ENCODE data around the gene TUBE1.

The TUBE1 gene

DNA sequence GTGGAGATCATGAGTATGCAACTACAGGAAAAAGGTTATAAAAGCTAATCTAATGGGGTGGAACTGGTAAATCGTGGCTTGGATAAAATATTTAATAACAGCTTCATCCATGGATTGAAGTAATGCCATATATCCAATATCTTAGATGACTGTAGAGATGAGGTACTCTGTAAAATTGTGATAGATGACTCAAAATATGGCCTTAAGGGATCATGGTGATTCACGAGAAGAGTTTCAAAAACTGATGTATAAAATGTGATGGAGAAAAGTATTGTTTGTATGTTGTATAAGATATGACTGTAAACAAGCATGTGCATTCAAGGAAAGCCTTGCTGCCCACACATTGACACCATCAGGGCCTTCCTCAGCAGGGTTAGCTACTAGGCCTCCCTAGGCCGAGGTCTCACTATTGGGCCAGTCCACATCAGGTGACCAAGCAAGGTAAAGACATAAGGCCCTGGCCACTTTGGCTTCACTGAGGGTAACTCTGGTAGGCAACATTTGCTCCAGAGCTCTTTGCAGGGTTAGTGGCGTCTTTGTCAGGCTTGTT, 51.1 kb downstream of the TUBE1 start:
- no peak for DNase-seq (ENCODE audit: low read depth, low spot score)

DNA sequence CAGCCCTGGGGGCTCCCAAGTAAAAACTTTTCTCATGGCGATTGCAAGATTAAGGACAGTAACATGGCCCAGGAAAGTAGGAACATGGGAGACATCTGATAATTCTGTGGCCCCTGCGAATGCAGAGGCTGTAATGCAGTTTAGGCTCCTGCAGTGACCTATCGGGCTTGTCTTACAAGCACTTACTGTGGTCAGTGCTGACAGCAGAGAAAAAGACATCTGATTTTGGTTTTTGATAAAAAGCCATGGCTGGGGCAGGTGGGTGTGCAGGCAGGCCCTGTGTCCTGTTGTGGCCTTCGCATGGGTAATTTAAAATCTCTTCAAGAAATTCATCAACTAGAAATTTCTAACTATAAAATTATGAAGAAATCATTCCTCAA, 52.7 kb downstream of the TUBE1 start:
- no peak for DNase-seq (ENCODE audit: low read depth, low spot score)

DNA sequence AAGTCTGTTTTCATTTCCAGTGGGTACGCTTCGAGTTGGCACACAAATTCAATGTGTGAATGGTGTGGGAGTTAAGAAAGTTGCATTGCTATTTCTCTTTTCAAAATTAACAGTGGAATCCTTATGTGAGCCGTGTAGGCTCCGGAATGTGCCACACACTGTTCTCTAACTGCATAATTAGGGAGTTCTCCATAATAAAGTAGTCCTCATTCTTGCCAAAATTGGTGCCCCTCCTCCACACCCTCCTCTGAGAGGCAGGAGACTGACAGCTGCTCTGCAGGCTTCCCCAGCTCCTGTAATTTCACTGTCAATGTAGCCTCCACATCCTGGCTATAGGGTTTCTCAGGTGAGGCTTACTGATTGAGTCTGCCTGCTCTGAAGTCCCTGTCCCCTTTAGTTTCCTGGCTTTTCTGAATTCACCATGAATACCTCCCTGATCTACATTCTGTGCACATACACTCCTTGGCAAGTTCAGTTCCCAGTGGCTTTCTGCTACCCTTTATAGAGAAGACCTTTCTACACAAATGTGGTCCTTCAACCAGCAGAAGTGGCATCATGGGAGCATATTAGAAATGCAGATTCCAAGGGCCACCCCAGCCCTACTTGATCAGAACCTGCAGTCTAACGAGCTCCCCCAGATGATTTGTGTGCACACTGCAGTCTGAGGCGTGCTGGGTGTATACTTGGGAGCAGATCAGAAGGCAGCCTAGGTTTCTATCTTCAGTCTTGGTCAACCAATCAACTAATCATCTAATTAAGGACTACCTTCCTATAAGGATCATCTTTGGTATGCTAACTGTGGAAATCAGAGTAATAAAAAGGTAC, 53.3 kb downstream of the TUBE1 start:
- DNase-seq (ENCODE audit: low read depth, low spot score) = no peak

DNA sequence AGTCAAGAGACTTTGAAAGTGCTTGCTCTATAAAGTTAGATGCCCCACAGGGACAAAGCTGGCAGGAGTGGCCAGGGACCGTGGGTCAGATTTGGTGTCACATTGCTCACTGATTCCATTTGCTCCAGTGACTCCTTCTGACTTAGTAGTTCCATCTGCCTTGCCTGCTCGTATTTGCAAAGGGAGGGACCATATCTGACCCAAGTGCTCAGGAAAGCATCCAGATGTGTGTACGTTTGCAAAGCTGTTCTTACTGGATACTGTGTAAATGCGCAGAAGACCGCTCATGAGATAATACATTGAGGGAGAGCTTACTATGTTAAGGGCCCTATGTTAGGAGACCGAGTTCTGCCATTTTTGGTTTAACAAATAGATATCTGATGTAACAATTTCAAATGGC, 54.6 kb downstream of the TUBE1 start:
- no peak for DNase-seq (ENCODE audit: low read depth, low spot score)

DNA sequence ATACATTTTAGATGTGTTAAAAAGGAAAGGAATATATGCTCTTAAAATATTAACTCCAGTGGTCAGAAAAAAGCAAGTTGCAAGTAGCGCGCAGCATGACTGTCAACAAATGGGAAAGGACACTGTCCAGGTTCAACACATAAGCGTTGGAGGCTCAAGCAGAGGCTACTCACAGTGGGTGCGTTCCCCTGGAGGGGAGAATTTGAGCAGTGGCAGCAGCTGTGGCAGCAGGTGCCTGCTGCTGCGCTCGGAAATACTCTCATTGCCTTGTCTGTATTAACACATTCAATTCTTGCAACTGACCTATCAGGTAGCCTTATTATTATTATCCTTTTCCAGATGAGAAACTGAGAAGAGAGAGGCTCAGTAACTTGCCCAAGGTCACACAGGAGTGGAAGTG, 55.3 kb downstream of the TUBE1 start:
- DNase-seq (ENCODE audit: low read depth, low spot score) = no peak

DNA sequence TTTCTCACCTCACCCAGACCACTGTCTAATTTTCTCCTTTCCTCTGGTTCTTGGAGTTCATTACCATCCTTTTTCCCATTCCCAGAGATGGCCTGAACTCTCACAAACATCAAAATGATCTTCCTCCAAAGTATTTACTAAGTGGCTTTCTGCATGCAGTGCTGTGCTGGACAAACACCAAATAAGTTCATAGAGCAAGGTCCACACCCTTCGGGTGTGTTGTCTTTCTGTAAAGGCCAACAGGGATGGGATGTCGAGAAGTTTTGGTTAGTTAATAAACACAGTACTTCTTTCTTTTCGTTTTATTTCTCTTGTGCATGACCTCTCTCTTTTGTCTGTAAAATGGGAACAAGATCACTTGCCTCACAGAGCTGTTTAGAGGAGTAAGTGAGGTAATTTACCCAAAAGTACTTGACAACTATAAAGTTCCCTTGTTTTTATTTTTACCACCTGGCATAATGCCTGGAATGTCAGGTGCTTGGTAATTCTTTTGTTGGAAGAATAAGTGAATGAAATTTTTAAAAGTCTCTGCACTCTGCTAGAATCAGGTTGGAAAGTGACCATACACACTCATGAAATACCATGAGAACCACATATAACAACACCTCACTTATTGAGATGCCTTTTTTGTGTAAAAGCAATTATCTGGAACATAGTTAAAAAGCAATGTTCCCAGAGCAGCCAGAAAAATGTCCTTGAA, 56.2 kb downstream of the TUBE1 start:
- DNase-seq (ENCODE audit: low read depth, low spot score) = no peak

DNA sequence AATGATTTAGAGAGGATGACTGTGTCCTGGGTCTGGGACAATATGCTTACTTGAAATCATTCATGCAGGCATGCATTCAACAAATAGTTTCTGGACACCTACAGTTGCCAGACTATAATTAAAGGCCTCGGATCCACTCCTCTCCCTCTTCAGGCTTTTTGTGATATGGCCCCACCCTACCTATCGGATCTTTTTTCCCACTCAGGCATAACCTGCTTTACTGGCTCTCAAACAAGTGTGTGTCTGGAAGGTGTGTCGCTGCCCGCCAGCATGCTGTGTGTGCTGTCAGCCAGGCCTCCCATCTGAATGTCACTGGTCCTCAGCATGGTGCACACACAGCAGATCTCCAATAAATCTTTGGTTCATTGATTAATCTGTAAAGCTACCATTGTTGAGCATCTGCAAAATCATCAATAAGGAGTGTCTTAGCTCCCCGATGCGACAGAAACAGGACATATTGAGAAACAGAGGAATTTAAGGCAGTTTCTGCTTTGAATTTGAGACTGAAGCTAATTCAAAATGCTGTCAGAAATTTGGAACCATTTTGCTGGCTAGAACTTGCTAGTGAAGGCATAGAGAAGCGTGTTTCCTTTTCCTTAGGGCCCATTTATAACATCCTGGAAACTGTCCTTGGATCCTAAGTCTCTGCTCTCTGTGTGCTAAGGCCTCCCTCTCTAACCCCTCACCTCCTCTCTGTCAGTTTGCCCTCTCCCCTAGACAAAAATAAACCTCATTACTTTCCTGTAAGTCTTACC, 56.9 kb downstream of the TUBE1 start:
- peak; percentile 31 for DNase-seq (ENCODE audit: low read depth, low spot score)

DNA sequence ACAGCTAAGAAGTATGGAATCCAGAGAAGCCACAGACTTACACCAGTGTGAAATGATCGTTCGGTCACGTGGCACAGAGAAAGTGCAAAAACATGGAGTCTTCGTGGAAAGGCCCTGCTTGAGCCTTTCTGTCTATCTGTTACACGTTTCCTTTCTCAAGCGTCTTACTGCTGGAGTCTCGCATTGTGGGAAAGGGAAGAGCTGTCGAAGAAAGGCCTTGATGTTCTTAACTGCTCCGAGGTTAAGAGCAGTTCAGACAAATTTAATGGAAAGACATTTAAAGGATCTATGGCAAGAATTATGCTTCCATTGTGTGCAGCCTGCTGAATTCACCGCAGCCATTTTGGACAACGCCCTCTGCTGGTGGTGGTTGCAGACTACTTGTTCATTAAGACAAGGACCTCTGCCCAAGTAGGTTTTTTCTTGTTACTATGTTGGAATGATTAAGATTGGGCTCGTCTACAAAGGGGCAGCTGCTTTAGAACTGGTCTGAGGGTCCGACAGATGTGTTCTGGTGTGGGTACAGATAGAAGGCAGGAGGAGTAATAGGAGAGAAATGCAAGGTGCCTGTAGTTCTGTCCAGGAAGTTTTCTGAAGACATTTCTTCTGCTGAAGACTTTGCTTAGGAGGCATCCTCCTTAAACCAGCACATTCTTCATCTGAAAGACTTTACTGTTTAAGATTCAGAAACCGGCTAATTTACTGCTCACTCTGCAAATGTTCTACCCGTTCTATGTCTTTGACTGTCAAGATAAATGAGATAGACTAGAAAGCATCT, 58.0 kb downstream of the TUBE1 start:
- peak; percentile 72 for DNase-seq (ENCODE audit: low read depth, low spot score)

DNA sequence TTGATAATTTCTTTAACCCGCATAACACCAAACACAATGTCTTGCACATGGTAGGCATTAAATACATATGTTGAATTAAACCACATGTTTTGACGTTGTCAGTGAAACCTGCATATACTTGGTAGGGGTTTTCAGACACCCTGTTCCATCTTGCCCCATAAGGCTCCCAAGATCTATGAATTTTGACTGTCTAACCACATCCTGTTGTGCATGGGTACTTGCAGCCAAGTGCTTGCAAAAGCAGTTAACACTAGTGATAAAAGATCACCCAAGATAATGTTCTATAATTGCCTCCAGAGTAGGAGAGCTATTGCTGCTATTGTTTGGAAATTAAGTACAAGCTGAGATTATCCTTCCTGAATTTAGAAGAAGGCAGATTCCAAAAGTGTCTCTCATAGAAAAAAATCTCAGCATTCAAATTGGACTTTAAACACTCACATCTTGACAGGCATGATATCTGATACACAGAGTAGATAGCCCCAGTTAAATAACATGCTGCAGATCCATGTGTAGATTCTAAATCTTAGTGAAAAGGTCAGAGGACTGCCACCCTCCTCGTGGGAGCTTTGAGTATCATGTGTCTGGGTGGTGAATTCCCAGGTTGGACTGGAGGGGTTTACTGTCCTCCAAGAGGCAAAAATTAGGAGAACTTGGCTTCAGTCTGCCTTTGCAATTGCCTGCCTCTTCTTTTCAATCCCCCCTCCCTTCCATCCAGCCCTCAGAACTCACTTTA, 59.2 kb downstream of the TUBE1 start:
- no peak for DNase-seq (ENCODE audit: low read depth, low spot score)

DNA sequence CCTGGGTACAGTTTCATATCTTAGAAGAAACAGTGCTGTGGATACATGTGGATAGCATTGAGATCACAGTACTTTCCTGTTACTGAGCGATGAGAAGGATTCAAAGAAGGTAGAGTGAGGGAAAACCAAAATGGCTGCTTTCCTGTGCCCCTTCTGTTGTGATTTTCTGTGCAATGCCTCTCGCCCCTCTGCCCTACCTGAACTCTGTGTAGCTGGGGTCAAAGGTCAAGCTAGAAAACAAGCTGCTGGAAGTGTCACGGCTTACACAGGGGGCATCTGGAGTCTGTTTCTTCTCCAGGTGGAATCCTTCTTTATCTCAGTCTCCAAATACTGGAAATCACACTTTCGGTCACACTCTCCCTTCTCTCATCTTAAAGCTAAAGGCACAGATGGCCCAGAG, 60.3 kb downstream of the TUBE1 start:
- no peak for DNase-seq (ENCODE audit: low read depth, low spot score)

DNA sequence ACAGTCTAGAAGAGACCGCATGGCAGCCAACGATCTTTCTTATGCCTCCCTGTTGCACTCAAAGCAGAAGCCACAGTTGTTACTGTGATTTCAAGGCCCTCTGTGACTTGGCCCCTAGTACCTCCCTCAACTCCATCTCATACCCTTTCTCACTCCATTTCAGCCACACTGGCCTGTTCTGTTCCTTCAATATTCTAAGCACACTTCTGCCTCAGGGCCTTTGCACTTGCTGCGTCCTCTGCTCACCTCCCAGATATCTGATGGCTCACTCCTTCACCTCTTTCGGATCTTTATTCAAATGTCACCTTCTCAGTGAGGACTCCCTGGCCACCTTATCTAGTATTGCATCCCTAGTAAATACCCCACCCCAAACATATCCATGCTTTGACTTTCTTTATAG, 62.8 kb downstream of the TUBE1 start:
- DNase-seq (ENCODE audit: low read depth, low spot score) = no peak

DNA sequence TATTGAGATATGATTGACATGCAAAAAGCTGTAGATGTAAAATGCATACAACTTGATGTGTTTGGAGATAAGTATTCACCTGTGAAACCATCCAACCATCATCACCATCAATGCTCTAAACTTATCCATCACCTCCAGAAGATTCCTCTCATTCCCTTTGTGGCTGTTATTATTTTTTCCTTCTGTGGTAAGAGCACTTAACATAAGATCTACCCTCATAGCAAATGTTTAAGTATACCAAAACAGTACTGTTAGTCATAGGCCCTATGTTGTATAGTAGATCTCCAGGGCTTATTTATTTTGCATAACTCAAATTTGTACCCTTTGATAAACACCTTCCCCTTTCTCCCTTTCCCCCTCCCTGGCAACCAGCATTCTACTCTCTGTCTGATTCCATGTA, 64.5 kb downstream of the TUBE1 start:
- no peak for DNase-seq (ENCODE audit: low read depth, low spot score)

DNA sequence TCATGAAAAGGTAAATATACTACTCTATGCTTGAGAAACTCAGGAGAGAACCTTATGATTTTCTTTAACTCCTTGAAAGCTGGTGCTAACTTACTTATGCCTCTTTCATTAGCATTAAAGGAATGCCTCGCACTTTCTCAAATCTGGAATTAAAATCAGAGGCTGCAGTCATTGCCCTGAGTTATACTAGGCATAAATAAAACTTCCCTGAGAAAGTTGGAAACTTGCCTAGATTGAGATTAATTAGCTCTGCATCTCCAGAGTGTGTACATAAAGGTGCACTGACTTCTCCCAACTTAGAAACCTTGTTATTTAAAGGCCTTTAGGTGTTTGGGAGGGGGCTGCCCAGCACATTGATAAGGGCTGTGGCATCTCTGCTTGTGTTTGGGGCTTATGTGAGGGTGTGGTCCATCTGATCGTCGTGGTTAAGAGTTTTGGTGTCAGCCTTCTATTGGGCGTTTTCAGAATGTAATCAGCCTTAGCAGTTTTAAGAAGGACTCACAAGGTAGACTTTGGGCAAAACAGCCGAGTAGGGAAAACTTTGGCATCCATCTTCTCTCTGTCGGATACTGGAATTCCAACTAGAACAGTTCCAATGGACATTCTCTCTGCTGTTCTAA, 65.5 kb downstream of the TUBE1 start:
- DNase-seq (ENCODE audit: low read depth, low spot score) = no peak

Data from ELF-1 (cell line).